GM19438 (cell line): ENCODE results near the gene GBA2.

ENCODE experiments used
- ATAC-seq: cut with Tn5 transposase; IDR thresholded peaks from one replicate; pipeline ENCODE4 v1.9.1; 2021; ENCODE audit warnings: low read depth; ENCODE audit not compliant: unreplicated experiment

GBA2 gene

GRCh38 chr9:35718721-35719511 is 30.1 kb downstream of the GBA2 start:
- ATAC-seq, result no peak

- ATAC-seq, result no peak
Observed at GRCh38 chr9:35717132-35717870, 31.7 kb downstream of the GBA2 start.

GRCh38 chr9:35716230-35716629 is 32.8 kb downstream of the GBA2 start:
- no peak for ATAC-seq

- no peak for ATAC-seq
Observed at GRCh38 chr9:35714579-35715252, 34.3 kb downstream of the GBA2 start.

GRCh38 chr9:35714123-35714522 is 34.9 kb downstream of the GBA2 start:
- no peak for ATAC-seq

- no peak for ATAC-seq
Observed at GRCh38 chr9:35713578-35713977, 35.5 kb downstream of the GBA2 start.

- no peak for ATAC-seq
Observed at GRCh38 chr9:35712762-35713400, 36.1 kb downstream of the GBA2 start.

GRCh38 chr9:35711501-35712428 is 37.3 kb downstream of the GBA2 start:
- no peak for ATAC-seq

- no peak for ATAC-seq
Observed at GRCh38 chr9:35710818-35711500, 38.1 kb downstream of the GBA2 start.

- ATAC-seq, result no peak
Observed at GRCh38 chr9:35708146-35708545, 40.9 kb downstream of the GBA2 start.

GRCh38 chr9:35706951-35707350 is 42.1 kb downstream of the GBA2 start:
- no peak for ATAC-seq

GRCh38 chr9:35705836-35706430 is 43.1 kb downstream of the GBA2 start:
- no peak for ATAC-seq

GRCh38 chr9:35705372-35705771 is 43.7 kb downstream of the GBA2 start:
- ATAC-seq, result no peak

GRCh38 chr9:35703906-35704672 is 44.9 kb downstream of the GBA2 start:
- ATAC-seq, result no peak

GRCh38 chr9:35702696-35703095 is 46.3 kb downstream of the GBA2 start:
- ATAC-seq, result no peak

- ATAC-seq, result no peak
Observed at GRCh38 chr9:35700942-35701341, 48.1 kb downstream of the GBA2 start.

GRCh38 chr9:35700031-35700430 is 49.0 kb downstream of the GBA2 start:
- no peak for ATAC-seq

GRCh38 chr9:35698231-35698630 is 50.8 kb downstream of the GBA2 start:
- ATAC-seq, result no peak
